Lower lobe of right lung (tissue), 2 donors: ENCODE measurements around the gene LHPP. TPM values are rescaled to one million over a fixed set of nuclear protein-coding genes. Genes with fewer than 3 reads are reported as not detected.

ENCODE experiments used
- ATAC-seq, 2 donors: fragments of 200-7000 bp; cut with Tn5 transposase; one replicate each; pipeline ENCODE4 v1.9.1; 2020 to 2022; ENCODE audit warnings: mild to moderate bottlenecking in 2 of 2, moderate library complexity in 2 of 2
- DNase-seq: peaks from one replicate; pipeline ENCODE4 v3.0.0-alpha.2; 2020
- H3K27ac ChIP-seq: fragments of 200-600 bp; one replicate; pipeline ENCODE4 v1.8.0; 2022
- H3K27me3 ChIP-seq: fragments of 200-600 bp; one replicate; pipeline ENCODE4 v1.8.0; 2022; ENCODE audit warnings: low read depth
- H3K36me3 ChIP-seq: fragments of 200-600 bp; one replicate; pipeline ENCODE4 v1.8.0; 2022; ENCODE audit warnings: mild to moderate bottlenecking
- H3K4me1 ChIP-seq: fragments of 200-600 bp; one replicate; pipeline ENCODE4 v1.8.0; 2022
- H3K4me3 ChIP-seq: fragments of 200-600 bp; one replicate; pipeline ENCODE4 v1.8.0; 2022; ENCODE audit warnings: mild to moderate bottlenecking
- H3K9me3 ChIP-seq: fragments of 200-600 bp; one replicate; pipeline ENCODE4 v1.8.0; 2022
- intact Hi-C: fragments of 100-400 bp; cut with DNase I; formaldehyde crosslinking; loops from one replicate; pipeline ENCODE4 v1.11.0; 2022
- total RNA-seq: library from RNA; stranded (reverse); fragmentation: NEBNext Ultra II Directional; extraction: Animal tissue kit (Norgen Biotek cat#: 25700); gene quantifications from one replicate; pipeline ENCODE4 v1.2.1, GENCODE V29; 2021
- TF ChIP-seq, protein P1 (sequence below): fragments of 200-600 bp; IDR thresholded peaks from one replicate; pipeline ENCODE4 v1.8.0; 2022; ENCODE audit warnings: antibody characterized with exemption, mild to moderate bottlenecking
- donor health status: DM: no; HTN: yes; CAD: no; lungs with severe emphysema.

The LHPP gene
- total RNA-seq, 1 donor from 2014 or later, result 17.8 TPM

DNA sequence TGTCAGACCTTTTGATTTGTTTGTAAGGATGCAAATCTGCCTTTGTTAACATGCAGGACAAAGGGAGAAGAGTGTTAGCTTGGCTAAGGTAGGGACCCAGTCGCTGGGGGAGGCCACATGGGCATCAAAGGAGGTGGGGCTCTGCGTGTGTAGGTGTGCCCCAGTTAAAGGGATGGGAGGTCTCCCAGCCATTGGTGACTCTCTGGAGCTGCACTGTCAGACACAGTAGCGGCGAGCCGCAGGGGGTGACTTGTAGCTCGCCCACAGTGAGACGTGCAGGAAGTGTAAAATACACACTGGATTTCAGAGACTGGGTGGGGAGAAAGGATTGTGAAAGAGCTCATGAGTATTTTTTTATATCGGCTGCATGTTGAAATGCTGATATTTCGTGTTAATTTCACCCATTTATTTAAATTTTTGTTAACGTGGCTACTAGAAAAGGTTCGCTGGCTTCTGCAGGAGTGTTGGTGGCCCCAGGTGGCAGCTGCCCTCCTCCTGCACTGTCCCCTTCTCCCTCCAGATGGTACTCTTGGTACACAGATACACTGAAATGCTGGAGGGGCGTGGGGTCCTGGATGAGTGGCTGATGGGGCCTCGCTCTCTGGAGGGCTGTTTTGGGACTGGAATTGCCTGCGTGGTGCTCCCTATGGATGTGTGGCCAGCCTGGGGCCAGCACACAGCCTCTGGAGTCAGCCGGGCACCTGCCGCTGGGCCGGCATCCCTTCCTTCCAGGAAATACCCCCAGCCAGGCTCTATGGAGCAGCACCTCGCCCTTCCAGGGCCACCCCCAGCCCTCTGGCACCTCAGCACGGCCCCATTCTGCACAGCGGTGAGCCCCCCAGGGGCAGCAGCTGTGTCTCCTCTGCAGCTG is 59.2 kb downstream of the LHPP start:
- no peak overlapping the region for H3K4me3 ChIP-seq
- TF ChIP-seq, protein P1, sequence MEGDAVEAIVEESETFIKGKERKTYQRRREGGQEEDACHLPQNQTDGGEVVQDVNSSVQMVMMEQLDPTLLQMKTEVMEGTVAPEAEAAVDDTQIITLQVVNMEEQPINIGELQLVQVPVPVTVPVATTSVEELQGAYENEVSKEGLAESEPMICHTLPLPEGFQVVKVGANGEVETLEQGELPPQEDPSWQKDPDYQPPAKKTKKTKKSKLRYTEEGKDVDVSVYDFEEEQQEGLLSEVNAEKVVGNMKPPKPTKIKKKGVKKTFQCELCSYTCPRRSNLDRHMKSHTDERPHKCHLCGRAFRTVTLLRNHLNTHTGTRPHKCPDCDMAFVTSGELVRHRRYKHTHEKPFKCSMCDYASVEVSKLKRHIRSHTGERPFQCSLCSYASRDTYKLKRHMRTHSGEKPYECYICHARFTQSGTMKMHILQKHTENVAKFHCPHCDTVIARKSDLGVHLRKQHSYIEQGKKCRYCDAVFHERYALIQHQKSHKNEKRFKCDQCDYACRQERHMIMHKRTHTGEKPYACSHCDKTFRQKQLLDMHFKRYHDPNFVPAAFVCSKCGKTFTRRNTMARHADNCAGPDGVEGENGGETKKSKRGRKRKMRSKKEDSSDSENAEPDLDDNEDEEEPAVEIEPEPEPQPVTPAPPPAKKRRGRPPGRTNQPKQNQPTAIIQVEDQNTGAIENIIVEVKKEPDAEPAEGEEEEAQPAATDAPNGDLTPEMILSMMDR, result no peak
- intact Hi-C loops, result no loop called here
- no peaks in the 10 kb centered on the region for H3K36me3 ChIP-seq
- H3K27ac ChIP-seq, result no peak overlapping the region
- ATAC-seq (peak; percentile 18 to 30), DNase-seq (peak; percentile 67)
- H3K9me3 ChIP-seq, result no peaks in the 10 kb centered on the region
- H3K27me3 ChIP-seq, result no peaks in the 10 kb centered on the region
- H3K4me1 ChIP-seq, result peaks cover 19% of the 10 kb centered on the region

DNA sequence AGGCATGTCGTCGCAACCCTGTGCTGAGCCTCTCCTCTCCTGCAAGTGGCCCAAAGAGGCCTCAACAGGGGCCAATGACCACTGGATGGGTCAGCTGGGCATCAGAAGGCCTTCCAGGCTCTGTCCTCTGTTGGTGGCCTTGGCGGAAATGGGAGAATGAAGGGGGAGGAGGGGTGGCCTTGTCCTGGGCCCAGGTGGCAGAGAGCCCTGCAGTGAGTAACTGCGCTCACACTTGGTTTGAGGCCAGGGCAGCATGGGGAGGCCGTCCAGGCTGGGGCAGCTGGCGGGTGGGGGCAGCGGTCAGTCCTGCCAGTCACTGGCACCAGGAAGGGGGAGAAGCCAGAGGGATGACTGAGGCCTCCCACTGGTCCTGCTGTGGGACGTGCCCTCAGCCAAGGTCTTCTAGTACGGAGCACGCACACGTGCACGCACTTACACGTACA is 59.8 kb downstream of the LHPP start:
- Histone ChIP-seq H3K9me3 (no peaks in the 10 kb centered on the region), H3K27ac (no peak overlapping the region), H3K36me3 (no peaks in the 10 kb centered on the region), H3K4me3 (no peak overlapping the region), H3K4me1 (peaks cover 19% of the 10 kb centered on the region), H3K27me3 (no peaks in the 10 kb centered on the region)
- DNase-seq (peak; percentile 28), ATAC-seq (no peak)
- intact Hi-C loops, result no loop called here
- TF ChIP-seq, protein P1, result no peak

GRCh38 chr10:124522131-124522932 is 60.7 kb downstream of the LHPP start:
- intact Hi-C loops, result no loop called here
- Histone ChIP-seq H3K27ac (no peak overlapping the region), H3K4me1 (peaks cover 19% of the 10 kb centered on the region), H3K27me3 (no peaks in the 10 kb centered on the region), H3K36me3 (no peaks in the 10 kb centered on the region), H3K4me3 (peak overlapping the region; percentile 45), H3K9me3 (no peaks in the 10 kb centered on the region)
- TF ChIP-seq, protein P1, result no peak
- peak; percentile 35 for DNase-seq
- no peak for ATAC-seq

- intact Hi-C loops, result no loop called here
- TF ChIP-seq, protein P1, result no peak
These were observed 61.6 kb downstream of the LHPP start for GRCh38 chr10:124522933-124523871.

DNA sequence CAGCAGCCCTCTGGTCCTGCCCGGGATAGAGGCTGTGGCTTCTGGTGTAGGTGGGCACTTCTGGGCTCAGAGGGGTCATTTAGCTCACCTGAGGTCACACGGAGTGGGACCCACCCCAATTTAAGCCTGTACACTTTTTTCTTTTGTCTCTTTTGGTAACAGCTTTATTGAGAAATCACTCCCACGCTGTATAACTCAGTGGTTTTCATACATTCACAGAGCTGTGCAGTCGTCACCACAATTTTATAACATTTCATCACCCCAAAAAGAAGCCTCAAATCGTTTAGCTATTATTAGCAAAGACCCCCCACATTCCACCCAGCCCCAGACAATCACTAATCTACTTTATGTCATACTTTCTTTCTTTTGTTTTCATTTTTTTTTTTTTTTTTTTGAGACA is 62.3 kb downstream of the LHPP start:
- Histone ChIP-seq H3K9me3 (no peaks in the 10 kb centered on the region), H3K36me3 (no peaks in the 10 kb centered on the region), H3K4me3 (peak overlapping the region; percentile 45), H3K27me3 (no peaks in the 10 kb centered on the region), H3K4me1 (peaks cover 19% of the 10 kb centered on the region), H3K27ac (peak overlapping the region; percentile 68)
- ATAC-seq (peak; percentile 27 to 34), DNase-seq (no peak)
- intact Hi-C loops, result no loop called here
- TF ChIP-seq, protein P1, result no peak

More at GRCh38 chr10:124522933-124523871, 61.6 kb downstream of the LHPP start:
- Histone ChIP-seq H3K4me3 (peak overlapping the region; percentile 45), H3K27me3 (no peaks in the 10 kb centered on the region), H3K36me3 (no peaks in the 10 kb centered on the region), H3K4me1 (peaks cover 19% of the 10 kb centered on the region), H3K9me3 (no peaks in the 10 kb centered on the region), H3K27ac (peak overlapping the region; percentile 68)
- peak; percentile 58 for DNase-seq
- peak; percentile 60 to 66 for ATAC-seq
